ENCODE measurements around the gene SEC24D.

Gene SEC24D

DNA sequence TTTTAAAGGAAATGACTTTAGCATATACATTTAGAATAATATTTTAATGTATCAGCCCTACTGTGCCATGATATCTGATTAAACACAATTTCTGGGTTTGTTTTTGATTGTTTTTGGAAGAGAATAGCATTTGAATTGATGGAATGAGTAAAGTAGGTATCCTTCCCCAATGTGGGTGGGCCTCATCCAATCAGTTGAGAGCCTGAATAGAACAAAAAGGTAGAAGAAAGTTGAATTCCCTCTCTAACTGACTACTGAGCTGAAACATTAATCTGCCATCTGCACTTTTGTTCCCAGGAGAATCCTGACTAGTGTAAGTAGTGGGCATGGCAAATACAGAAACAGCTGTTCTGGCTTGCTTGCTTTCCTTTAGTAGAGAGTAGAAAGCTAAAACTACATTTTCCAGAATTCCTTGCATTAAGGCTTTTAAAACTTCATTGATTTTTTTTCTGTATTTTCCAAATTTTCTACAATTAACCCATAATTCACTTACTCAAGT is 9.7 kb upstream of the SEC24D start:
- TF ChIP-seq, protein P1, sequence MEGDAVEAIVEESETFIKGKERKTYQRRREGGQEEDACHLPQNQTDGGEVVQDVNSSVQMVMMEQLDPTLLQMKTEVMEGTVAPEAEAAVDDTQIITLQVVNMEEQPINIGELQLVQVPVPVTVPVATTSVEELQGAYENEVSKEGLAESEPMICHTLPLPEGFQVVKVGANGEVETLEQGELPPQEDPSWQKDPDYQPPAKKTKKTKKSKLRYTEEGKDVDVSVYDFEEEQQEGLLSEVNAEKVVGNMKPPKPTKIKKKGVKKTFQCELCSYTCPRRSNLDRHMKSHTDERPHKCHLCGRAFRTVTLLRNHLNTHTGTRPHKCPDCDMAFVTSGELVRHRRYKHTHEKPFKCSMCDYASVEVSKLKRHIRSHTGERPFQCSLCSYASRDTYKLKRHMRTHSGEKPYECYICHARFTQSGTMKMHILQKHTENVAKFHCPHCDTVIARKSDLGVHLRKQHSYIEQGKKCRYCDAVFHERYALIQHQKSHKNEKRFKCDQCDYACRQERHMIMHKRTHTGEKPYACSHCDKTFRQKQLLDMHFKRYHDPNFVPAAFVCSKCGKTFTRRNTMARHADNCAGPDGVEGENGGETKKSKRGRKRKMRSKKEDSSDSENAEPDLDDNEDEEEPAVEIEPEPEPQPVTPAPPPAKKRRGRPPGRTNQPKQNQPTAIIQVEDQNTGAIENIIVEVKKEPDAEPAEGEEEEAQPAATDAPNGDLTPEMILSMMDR (IDR thresholded peaks at IDR 0.05; ENCODE audit: low read length): no peak
- no peak for TF ChIP-seq EZH2 (IDR thresholded peaks at IDR 0.05; ENCODE audit: borderline replicate concordance, low read length)
- no peaks in the 10 kb centered on the region for H3K27me3 ChIP-seq (ENCODE audit: insufficient read depth, low read length)
- no peaks in the 10 kb centered on the region for H3K79me2 ChIP-seq (ENCODE audit: insufficient read depth, low read length)

DNA sequence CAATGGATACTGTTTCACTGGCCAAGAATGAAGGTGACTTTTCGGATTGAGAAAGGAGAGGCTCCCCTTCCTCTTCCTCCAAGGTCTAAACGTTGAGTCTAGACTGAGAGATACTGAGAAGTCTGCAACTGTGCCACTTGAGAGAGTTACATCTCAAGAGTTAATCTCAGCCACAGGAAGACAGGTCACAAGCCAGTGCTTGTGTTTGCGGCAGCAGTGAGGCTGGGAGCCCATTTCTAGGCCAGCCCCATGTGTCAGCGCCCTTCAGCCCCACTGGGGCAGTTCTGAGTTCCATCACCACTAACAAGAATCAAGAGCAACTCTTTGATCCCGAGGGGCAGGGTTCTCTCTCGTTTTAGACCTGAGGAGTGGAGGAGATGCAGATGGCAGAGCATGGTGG is 7.3 kb upstream of the SEC24D start:
- no peak overlapping the region for H3K27ac ChIP-seq (ENCODE audit: low read depth, low read length, poor library complexity, severe bottlenecking)
- H2AFZ ChIP-seq (ENCODE audit: low read length): no peak overlapping the region
- H4K20me1 ChIP-seq (ENCODE audit: insufficient read depth, low read length): no peaks in the 10 kb centered on the region
- no peaks in the 10 kb centered on the region for H3K9me3 ChIP-seq (ENCODE audit: low read length)
- H3K79me2 ChIP-seq (ENCODE audit: insufficient read depth, low read length): no peaks in the 10 kb centered on the region
- H3K4me1 ChIP-seq (ENCODE audit: insufficient read depth, low read length, severe bottlenecking): no peaks in the 10 kb centered on the region
- H3F3A ChIP-seq (ENCODE audit: insufficient read depth, low read length): no peaks in the 10 kb centered on the region
- no peaks in the 10 kb centered on the region for H3K36me3 ChIP-seq (ENCODE audit: insufficient read depth, low read length)
- H3K4me2 ChIP-seq (ENCODE audit: low read length): no peak overlapping the region
- no peak overlapping the region for H3K9ac ChIP-seq (ENCODE audit: low read length)
- TF ChIP-seq EZH2 (IDR thresholded peaks at IDR 0.05; ENCODE audit: borderline replicate concordance, low read length): no peak
- TF ChIP-seq, protein P1 (IDR thresholded peaks at IDR 0.05; ENCODE audit: low read length): no peak
- H3K4me3 ChIP-seq (ENCODE audit: low read depth, low read length, poor library complexity, severe bottlenecking): no peak overlapping the region
- H3K9me2 ChIP-seq (ENCODE audit: low read depth, low read length): no peaks in the 10 kb centered on the region
- H3K27me3 ChIP-seq (ENCODE audit: insufficient read depth, low read length): no peaks in the 10 kb centered on the region

More for the DNA sequence above, 9.7 kb upstream of the SEC24D start:
- H3K4me1 ChIP-seq (ENCODE audit: insufficient read depth, low read length, severe bottlenecking): peaks cover 3% of the 10 kb centered on the region
- H3K9me3 ChIP-seq (ENCODE audit: low read length): no peaks in the 10 kb centered on the region
- no peaks in the 10 kb centered on the region for H3K9me2 ChIP-seq (ENCODE audit: low read depth, low read length)
- H3K36me3 ChIP-seq (ENCODE audit: insufficient read depth, low read length): no peaks in the 10 kb centered on the region
- H3K27ac ChIP-seq (ENCODE audit: low read depth, low read length, poor library complexity, severe bottlenecking): no peak overlapping the region
- H3K9ac ChIP-seq (ENCODE audit: low read length): no peak overlapping the region
- no peak overlapping the region for H2AFZ ChIP-seq (ENCODE audit: low read length)
- no peaks in the 10 kb centered on the region for H3F3A ChIP-seq (ENCODE audit: insufficient read depth, low read length)
- H4K20me1 ChIP-seq (ENCODE audit: insufficient read depth, low read length): no peaks in the 10 kb centered on the region
- no peak overlapping the region for H3K4me2 ChIP-seq (ENCODE audit: low read length)
- H3K4me3 ChIP-seq (ENCODE audit: low read depth, low read length, poor library complexity, severe bottlenecking): no peak overlapping the region

DNA sequence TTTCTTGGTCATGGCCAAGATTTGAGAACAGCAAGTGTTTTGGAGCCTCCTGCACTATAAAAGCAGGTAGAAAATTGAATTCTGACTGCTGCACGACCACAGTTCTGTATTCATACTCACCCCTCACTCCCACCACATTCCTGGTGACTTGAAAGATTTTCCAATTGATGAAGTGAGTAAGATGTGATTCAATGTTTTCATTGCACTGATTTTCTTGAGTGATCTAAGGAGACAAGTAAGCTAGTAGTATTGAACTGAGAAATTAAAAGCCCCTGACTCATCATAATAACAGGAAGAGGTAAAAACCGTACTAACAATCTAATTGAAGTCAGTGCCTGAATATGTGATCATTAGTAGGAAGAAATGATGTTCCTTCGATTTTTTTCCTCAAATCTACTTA is 6.1 kb upstream of the SEC24D start:
- Histone ChIP-seq H3K9me2 (ENCODE audit: low read depth, low read length) (no peaks in the 10 kb centered on the region), H3K79me2 (ENCODE audit: insufficient read depth, low read length) (no peaks in the 10 kb centered on the region), H2AFZ (ENCODE audit: low read length) (no peak overlapping the region), H3K27ac (ENCODE audit: low read depth, low read length, poor library complexity, severe bottlenecking) (no peak overlapping the region), H3K36me3 (ENCODE audit: insufficient read depth, low read length) (no peaks in the 10 kb centered on the region), H3K9me3 (ENCODE audit: low read length) (no peaks in the 10 kb centered on the region), H3K9ac (ENCODE audit: low read length) (no peak overlapping the region), H3K27me3 (ENCODE audit: insufficient read depth, low read length) (no peaks in the 10 kb centered on the region), H3K4me2 (ENCODE audit: low read length) (no peak overlapping the region), H3K4me3 (ENCODE audit: low read depth, low read length, poor library complexity, severe bottlenecking) (no peak overlapping the region), H3K4me1 (ENCODE audit: insufficient read depth, low read length, severe bottlenecking) (peaks cover 2% of the 10 kb centered on the region), H3F3A (ENCODE audit: insufficient read depth, low read length) (no peaks in the 10 kb centered on the region), H4K20me1 (ENCODE audit: insufficient read depth, low read length) (no peaks in the 10 kb centered on the region)
- TF ChIP-seq, protein P1 (IDR thresholded peaks at IDR 0.05; ENCODE audit: low read length): no peak
